ELR (cell line): ENCODE results near the gene HAPLN3.
A peak's percentile ranks its signal among the peaks of the same experiment; 100 is the strongest.

ENCODE experiments used
- DNase-seq: peaks from one replicate; pipeline ENCODE4 v3.0.0-alpha.2; 2015; ENCODE audit warnings: low read depth

The HAPLN3 gene

GRCh38 chr15:88894348-88894818, 961 bp downstream of the HAPLN3 start:
- DNase-seq = peak; percentile 41

- no peak for DNase-seq
Observed at GRCh38 chr15:88891540-88892254, 3.6 kb downstream of the HAPLN3 start.

- DNase-seq = peak; percentile 8
Observed at GRCh38 chr15:88890495-88890894, 4.8 kb downstream of the HAPLN3 start.

GRCh38 chr15:88888719-88889118, 6.6 kb downstream of the HAPLN3 start:
- DNase-seq = no peak

- no peak for DNase-seq
Observed at GRCh38 chr15:88887068-88887580, 8.2 kb downstream of the HAPLN3 start.

- DNase-seq = peak; percentile 42
Observed at GRCh38 chr15:88882785-88883184, 12.6 kb downstream of the HAPLN3 start.

- DNase-seq = no peak
Observed at GRCh38 chr15:88881775-88882174, 13.6 kb downstream of the HAPLN3 start.

GRCh38 chr15:88880944-88881740, 14.2 kb downstream of the HAPLN3 start:
- no peak for DNase-seq

GRCh38 chr15:88878720-88879184, 16.6 kb downstream of the HAPLN3 start:
- DNase-seq = peak; percentile 59

- DNase-seq = no peak
Observed at GRCh38 chr15:88877906-88878305, 17.4 kb downstream of the HAPLN3 start.

GRCh38 chr15:88877415-88877814, 17.9 kb downstream of the HAPLN3 start:
- DNase-seq = no peak

- DNase-seq = no peak
Observed at GRCh38 chr15:88876573-88876972, 18.8 kb downstream of the HAPLN3 start.

GRCh38 chr15:88874684-88875083, 20.7 kb downstream of the HAPLN3 start:
- DNase-seq = no peak

GRCh38 chr15:88874275-88874674, 21.1 kb downstream of the HAPLN3 start:
- DNase-seq = no peak

- DNase-seq = no peak
Observed at GRCh38 chr15:88873786-88874185, 21.6 kb downstream of the HAPLN3 start.

- no peak for DNase-seq
Observed at GRCh38 chr15:88872706-88873105, 22.6 kb downstream of the HAPLN3 start.

- DNase-seq = no peak
Observed at GRCh38 chr15:88872106-88872505, 23.2 kb downstream of the HAPLN3 start.

GRCh38 chr15:88871313-88871712, 24.0 kb downstream of the HAPLN3 start:
- DNase-seq = no peak

- DNase-seq = no peak
Observed at GRCh38 chr15:88866295-88866881, 29.0 kb downstream of the HAPLN3 start.

GRCh38 chr15:88865498-88866099, 29.7 kb downstream of the HAPLN3 start:
- DNase-seq = no peak

- DNase-seq = no peak
Observed at GRCh38 chr15:88864861-88865497, 30.4 kb downstream of the HAPLN3 start.

- no peak for DNase-seq
Observed at GRCh38 chr15:88863412-88863811, 31.9 kb downstream of the HAPLN3 start.
